Astrocyte (in vitro differentiated cells and primary cell): ENCODE measurements around the gene PRH2. TPM values are rescaled to one million over a fixed set of nuclear protein-coding genes. Genes with fewer than 3 reads are reported as not detected.

Experiments
- DNase-seq: peaks from one replicate; pipeline ENCODE4 v3.0.0-alpha.2; 2010; ENCODE audit warnings: low read depth
- FAIRE-seq: peaks from 2 replicates; lab custom pipeline; 2011; peaks lifted over from hg19 to GRCh38; lab: Jason Lieb, UNC
- H2AFZ ChIP-seq: 2 replicates; pipeline ENCODE4 v1.6.0; 2012; ENCODE audit warnings: low read depth, low read length, inconsistent platforms
- H3K27ac ChIP-seq: 2 replicates; pipeline ENCODE4 v1.5.1; 2011; ENCODE audit warnings: low read depth, low read length, inconsistent platforms
- H3K27me3 ChIP-seq: 2 replicates; pipeline ENCODE4 v1.6.0; 2011; ENCODE audit warnings: low read length, inconsistent platforms; ENCODE audit not compliant: insufficient read depth
- H3K36me3 ChIP-seq: 2 replicates; pipeline ENCODE4 v1.5.1; 2011; ENCODE audit warnings: low read length, inconsistent platforms; ENCODE audit not compliant: insufficient read depth
- H3K4me1 ChIP-seq: 2 replicates; pipeline ENCODE4 v1.5.1; 2011; ENCODE audit warnings: low read length, inconsistent platforms; ENCODE audit not compliant: insufficient read depth
- H3K4me2 ChIP-seq: 2 replicates; pipeline ENCODE4 v1.6.0; 2012; ENCODE audit warnings: low read length, inconsistent platforms
- H3K4me3 ChIP-seq: 2 replicates; pipeline ENCODE4 v1.5.1; 2011; ENCODE audit warnings: low read depth, mild to moderate bottlenecking, low read length, inconsistent platforms; ENCODE audit not compliant: insufficient read depth
- H3K79me2 ChIP-seq: 2 replicates; pipeline ENCODE4 v1.6.0; 2012; ENCODE audit warnings: mild to moderate bottlenecking, low read length, inconsistent platforms; ENCODE audit not compliant: insufficient read depth
- H3K9ac ChIP-seq: 2 replicates; pipeline ENCODE4 v1.6.0; 2012; ENCODE audit warnings: mild to moderate bottlenecking, low read length, inconsistent platforms
- H3K9me3 ChIP-seq: 2 replicates; pipeline ENCODE4 v1.5.1; 2012; ENCODE audit warnings: low read depth, mild to moderate bottlenecking, low read length, inconsistent platforms; ENCODE audit not compliant: insufficient read depth
- H4K20me1 ChIP-seq: 2 replicates; pipeline ENCODE4 v1.6.0; 2012; ENCODE audit warnings: low read length, inconsistent platforms; ENCODE audit not compliant: insufficient read depth
- H3K27ac Mint-ChIP-seq: one replicate; pipeline ENCODE4 v1.8.0; 2021; ENCODE audit warnings: mild to moderate bottlenecking, mixed read lengths; ENCODE audit not compliant: unreplicated experiment
- H3K27me3 Mint-ChIP-seq: one replicate; pipeline ENCODE4 v1.8.0; 2021; ENCODE audit warnings: low read depth, mixed read lengths; ENCODE audit not compliant: unreplicated experiment
- H3K36me3 Mint-ChIP-seq: one replicate; pipeline ENCODE4 v1.8.0; 2021; ENCODE audit warnings: low read depth, mixed read lengths; ENCODE audit not compliant: unreplicated experiment
- H3K4me1 Mint-ChIP-seq: one replicate; pipeline ENCODE4 v1.8.0; 2021; ENCODE audit warnings: low read depth, mixed read lengths; ENCODE audit not compliant: unreplicated experiment
- H3K4me3 Mint-ChIP-seq: one replicate; pipeline ENCODE4 v1.8.0; 2021; ENCODE audit warnings: mild to moderate bottlenecking, moderate library complexity, mixed read lengths; ENCODE audit not compliant: unreplicated experiment
- H3K9me3 Mint-ChIP-seq: one replicate; pipeline ENCODE4 v1.8.0; 2021; ENCODE audit warnings: mild to moderate bottlenecking, mixed read lengths; ENCODE audit not compliant: unreplicated experiment
- EZH2 ChIP-seq: IDR thresholded peaks from 2 replicates; pipeline ENCODE4 v1.6.1; 2012; ENCODE audit warnings: mild to moderate bottlenecking, low read length, inconsistent platforms; ENCODE audit not compliant: insufficient read depth
- total RNA-seq: library from RNA; stranded (reverse); gene quantifications from 2 replicates; pipeline ENCODE4 v1.2.1, GENCODE V29; 2021
- TF ChIP-seq, protein P1 (sequence below): IDR thresholded peaks from 2 replicates; pipeline ENCODE4 v1.5.1; 2011; ENCODE audit warnings: low read depth, mild to moderate bottlenecking, inconsistent platforms, low read length, moderate library complexity; ENCODE audit not compliant: insufficient read depth

The PRH2 gene
- total RNA-seq, 1 donor from 2014 or later: not detected

DNA sequence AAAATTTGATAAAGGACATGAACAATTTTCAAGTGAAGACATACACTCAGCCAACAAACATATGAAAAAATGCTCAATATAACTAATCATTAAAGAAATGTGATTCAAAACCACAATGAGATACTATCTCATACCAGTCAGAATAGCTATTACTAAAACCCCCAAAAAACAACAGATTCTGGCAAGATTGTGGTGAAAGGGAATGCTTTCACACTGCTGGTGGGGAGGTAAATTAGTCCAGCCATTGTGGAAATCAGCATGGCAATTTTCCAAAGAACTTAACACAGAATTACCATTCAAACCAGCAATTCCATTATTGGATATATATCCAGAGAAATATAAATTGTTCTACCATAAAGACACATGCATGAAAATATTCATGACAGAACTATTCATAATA lies 28.7 kb downstream of the PRH2 start:
- Mint-ChIP-seq H3K36me3 (peaks cover 4% of the 10 kb centered on the region), H3K9me3 (peaks cover 13% of the 10 kb centered on the region), H3K27ac (no peak overlapping the region), H3K4me1 (peaks cover 5% of the 10 kb centered on the region), H3K4me3 (no peak overlapping the region), H3K27me3 (no peaks in the 10 kb centered on the region)
- FAIRE-seq: peak; percentile 50
- Histone ChIP-seq H3K4me1 (no peaks in the 10 kb centered on the region), H3K4me2 (no peak overlapping the region), H3K36me3 (no peaks in the 10 kb centered on the region), H2AFZ (no peak overlapping the region), H3K79me2 (peaks cover 12% of the 10 kb centered on the region), H3K9ac (no peak overlapping the region), H3K27ac (no peak overlapping the region), H4K20me1 (peaks cover 4% of the 10 kb centered on the region), H3K27me3 (no peaks in the 10 kb centered on the region), H3K9me3 (no peaks in the 10 kb centered on the region), H3K4me3 (no peak overlapping the region)
- DNase-seq: peak; percentile 70
- no peak for TF ChIP-seq EZH2
- TF ChIP-seq, protein P1, sequence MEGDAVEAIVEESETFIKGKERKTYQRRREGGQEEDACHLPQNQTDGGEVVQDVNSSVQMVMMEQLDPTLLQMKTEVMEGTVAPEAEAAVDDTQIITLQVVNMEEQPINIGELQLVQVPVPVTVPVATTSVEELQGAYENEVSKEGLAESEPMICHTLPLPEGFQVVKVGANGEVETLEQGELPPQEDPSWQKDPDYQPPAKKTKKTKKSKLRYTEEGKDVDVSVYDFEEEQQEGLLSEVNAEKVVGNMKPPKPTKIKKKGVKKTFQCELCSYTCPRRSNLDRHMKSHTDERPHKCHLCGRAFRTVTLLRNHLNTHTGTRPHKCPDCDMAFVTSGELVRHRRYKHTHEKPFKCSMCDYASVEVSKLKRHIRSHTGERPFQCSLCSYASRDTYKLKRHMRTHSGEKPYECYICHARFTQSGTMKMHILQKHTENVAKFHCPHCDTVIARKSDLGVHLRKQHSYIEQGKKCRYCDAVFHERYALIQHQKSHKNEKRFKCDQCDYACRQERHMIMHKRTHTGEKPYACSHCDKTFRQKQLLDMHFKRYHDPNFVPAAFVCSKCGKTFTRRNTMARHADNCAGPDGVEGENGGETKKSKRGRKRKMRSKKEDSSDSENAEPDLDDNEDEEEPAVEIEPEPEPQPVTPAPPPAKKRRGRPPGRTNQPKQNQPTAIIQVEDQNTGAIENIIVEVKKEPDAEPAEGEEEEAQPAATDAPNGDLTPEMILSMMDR: no peak

DNA sequence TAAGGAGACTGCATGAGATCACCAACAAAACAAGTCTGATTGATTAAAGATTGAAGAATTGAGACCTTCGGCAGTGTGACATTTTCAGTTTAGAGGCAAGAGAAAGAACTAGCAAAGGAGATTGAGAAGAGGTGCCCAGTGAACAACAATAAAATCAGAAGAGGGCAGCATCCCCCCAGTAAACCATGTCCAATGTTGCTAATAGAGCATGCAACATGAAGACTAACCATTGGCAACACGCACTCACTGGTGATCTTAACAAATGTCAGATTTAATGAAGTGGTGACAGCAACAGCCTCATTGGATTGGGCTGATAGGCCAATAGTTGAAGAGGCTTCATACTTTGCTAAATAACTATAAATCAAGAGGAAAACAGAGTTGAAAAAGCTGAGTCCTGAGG lies 30.8 kb downstream of the PRH2 start:
- Histone ChIP-seq H3K4me3 (no peak overlapping the region), H3K27me3 (no peaks in the 10 kb centered on the region), H3K4me1 (no peaks in the 10 kb centered on the region), H3K9ac (no peak overlapping the region), H3K36me3 (no peaks in the 10 kb centered on the region), H3K27ac (no peak overlapping the region), H3K79me2 (peaks cover 3% of the 10 kb centered on the region), H4K20me1 (no peaks in the 10 kb centered on the region), H2AFZ (no peak overlapping the region), H3K4me2 (no peak overlapping the region), H3K9me3 (no peaks in the 10 kb centered on the region)
- Mint-ChIP-seq H3K36me3 (peaks cover 4% of the 10 kb centered on the region), H3K27me3 (no peaks in the 10 kb centered on the region), H3K4me3 (no peak overlapping the region), H3K4me1 (peaks cover 5% of the 10 kb centered on the region), H3K9me3 (peaks cover 13% of the 10 kb centered on the region), H3K27ac (no peak overlapping the region)
- DNase-seq (no peak), FAIRE-seq (no peak)
- TF ChIP-seq EZH2: no peak

DNA sequence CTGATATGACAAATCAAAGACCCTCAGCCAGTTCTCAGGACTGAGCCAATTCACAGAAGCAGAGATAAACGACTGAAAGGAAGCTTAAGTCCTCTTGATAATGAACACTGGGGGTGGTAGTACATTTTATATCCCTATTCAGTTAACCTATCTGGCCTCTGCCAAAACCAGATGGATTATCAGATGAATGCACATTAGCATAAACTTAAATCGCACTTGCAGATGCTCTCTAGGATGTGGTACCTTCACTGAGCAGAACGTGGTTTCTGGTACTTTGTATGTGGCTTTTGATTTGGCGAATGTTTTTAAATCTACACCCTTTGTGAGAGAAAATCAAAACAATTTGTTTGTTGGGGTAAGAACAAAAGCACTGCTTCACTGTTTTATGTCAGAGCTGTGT lies 31.2 kb downstream of the PRH2 start:
- Mint-ChIP-seq H3K4me1 (peaks cover 5% of the 10 kb centered on the region), H3K4me3 (no peak overlapping the region), H3K36me3 (peaks cover 4% of the 10 kb centered on the region), H3K27me3 (no peaks in the 10 kb centered on the region), H3K27ac (no peak overlapping the region), H3K9me3 (peaks cover 10% of the 10 kb centered on the region)
- Histone ChIP-seq H3K79me2 (peaks cover 3% of the 10 kb centered on the region), H3K27me3 (no peaks in the 10 kb centered on the region), H3K4me2 (no peak overlapping the region), H3K9ac (no peak overlapping the region), H2AFZ (no peak overlapping the region), H3K36me3 (no peaks in the 10 kb centered on the region), H3K9me3 (no peaks in the 10 kb centered on the region), H3K4me1 (no peaks in the 10 kb centered on the region), H3K4me3 (no peak overlapping the region), H4K20me1 (no peaks in the 10 kb centered on the region), H3K27ac (no peak overlapping the region)
- TF ChIP-seq, protein P1: no peak
- TF ChIP-seq EZH2: no peak
- FAIRE-seq (no peak), DNase-seq (no peak)
